ENCODE data around the gene B4GALT7.

Gene B4GALT7

DNA sequence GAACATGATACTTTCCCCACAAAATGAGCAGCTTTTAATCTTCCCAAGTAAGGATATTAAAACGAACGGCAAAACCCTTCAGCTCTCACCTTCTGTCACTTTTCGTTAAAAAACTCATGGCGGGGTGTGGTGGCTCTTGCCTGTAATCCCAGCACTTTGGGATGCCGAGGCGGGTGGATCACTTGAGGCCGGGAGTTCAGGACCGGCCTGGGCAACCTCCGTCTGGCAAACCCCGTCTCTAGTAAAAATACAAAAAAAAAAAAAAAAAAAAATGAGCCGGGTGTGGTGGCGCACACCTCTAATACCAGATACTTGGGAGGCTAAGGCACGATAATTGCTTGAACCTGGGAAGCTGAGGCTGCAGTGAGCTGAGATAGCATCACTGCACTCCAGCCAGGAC, 7.0 kb upstream of the B4GALT7 start:
- H3K4me3 ChIP-seq (ENCODE audit: low read depth, low read length), result peak overlapping the region; percentile 80
- no peak for DNase-seq (ENCODE audit: low read depth)
- TF ChIP-seq, protein P1, sequence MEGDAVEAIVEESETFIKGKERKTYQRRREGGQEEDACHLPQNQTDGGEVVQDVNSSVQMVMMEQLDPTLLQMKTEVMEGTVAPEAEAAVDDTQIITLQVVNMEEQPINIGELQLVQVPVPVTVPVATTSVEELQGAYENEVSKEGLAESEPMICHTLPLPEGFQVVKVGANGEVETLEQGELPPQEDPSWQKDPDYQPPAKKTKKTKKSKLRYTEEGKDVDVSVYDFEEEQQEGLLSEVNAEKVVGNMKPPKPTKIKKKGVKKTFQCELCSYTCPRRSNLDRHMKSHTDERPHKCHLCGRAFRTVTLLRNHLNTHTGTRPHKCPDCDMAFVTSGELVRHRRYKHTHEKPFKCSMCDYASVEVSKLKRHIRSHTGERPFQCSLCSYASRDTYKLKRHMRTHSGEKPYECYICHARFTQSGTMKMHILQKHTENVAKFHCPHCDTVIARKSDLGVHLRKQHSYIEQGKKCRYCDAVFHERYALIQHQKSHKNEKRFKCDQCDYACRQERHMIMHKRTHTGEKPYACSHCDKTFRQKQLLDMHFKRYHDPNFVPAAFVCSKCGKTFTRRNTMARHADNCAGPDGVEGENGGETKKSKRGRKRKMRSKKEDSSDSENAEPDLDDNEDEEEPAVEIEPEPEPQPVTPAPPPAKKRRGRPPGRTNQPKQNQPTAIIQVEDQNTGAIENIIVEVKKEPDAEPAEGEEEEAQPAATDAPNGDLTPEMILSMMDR (IDR thresholded peaks at IDR 0.05; ENCODE audit: insufficient read depth, low read depth, low read length, missing control alignments), result no peak

DNA sequence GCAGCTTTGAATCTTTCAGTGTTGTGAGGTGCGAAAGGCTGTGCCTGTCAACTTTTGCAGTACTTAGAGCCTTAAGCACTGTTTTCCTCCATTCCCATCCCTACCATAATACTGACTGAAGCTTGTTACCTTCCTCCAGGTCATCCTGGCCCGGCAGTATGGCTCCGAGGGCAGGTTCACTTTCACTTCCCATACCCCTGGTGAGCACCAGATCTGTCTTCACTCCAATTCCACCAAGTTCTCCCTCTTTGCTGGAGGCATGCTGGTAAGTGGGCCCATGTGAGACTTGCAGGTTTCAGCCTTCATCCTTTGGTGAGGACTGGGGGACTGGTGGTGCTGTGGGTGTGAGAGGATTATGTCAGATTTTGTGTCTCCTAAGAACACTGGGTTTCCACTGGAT, 6.4 kb upstream of the B4GALT7 start:
- DNase-seq (ENCODE audit: low read depth), result no peak
- H3K4me3 ChIP-seq (ENCODE audit: low read depth, low read length), result no peak overlapping the region
- TF ChIP-seq, protein P1 (IDR thresholded peaks at IDR 0.05; ENCODE audit: insufficient read depth, low read depth, low read length, missing control alignments), result no peak

DNA sequence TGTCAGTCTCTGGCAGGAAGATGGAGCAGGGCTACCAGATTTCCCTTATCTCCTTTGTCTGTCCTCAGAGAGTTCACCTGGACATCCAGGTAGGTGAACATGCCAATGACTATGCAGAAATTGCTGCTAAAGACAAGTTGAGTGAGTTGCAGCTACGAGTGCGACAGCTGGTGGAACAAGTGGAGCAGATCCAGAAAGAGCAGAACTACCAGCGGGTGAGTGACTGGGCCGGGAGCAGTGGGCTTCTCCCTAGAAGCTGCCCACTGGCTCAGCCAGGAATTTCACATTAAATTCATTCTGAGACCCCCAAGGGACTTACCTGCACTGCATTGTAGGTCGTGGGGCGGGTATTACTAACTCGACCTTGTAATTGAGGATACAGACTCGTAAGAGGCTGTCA, 5.9 kb upstream of the B4GALT7 start:
- TF ChIP-seq, protein P1 (IDR thresholded peaks at IDR 0.05; ENCODE audit: insufficient read depth, low read depth, low read length, missing control alignments), result no peak
- no peak overlapping the region for H3K4me3 ChIP-seq (ENCODE audit: low read depth, low read length)
- DNase-seq (ENCODE audit: low read depth), result no peak

DNA sequence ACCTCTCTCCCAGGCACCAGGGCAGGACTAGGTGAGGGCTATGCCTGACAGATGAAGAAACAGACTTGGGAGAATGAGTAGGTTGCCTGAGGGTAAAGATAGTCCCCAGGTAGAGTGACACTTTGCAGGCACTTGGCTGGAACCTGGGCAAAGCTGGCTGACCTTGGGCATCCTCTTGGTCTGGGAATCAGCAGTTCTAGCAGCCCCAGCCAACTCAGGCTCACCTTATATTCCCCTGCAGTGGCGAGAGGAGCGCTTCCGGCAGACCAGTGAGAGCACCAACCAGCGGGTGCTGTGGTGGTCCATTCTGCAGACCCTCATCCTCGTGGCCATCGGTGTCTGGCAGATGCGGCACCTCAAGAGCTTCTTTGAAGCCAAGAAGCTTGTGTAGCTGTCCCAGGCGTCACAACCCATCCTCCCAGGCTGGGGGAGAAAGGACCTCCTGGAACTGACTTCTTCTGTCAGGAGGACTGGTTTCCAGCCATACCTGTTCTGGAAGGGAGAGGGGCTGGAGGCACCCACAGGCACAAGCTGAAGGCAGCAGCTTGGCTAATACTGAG, 4.8 kb upstream of the B4GALT7 start:
- no peak overlapping the region for H3K4me3 ChIP-seq (ENCODE audit: low read depth, low read length)
- TF ChIP-seq, protein P1 (IDR thresholded peaks at IDR 0.05; ENCODE audit: insufficient read depth, low read depth, low read length, missing control alignments), result no peak
- DNase-seq (ENCODE audit: low read depth), result no peak

DNA sequence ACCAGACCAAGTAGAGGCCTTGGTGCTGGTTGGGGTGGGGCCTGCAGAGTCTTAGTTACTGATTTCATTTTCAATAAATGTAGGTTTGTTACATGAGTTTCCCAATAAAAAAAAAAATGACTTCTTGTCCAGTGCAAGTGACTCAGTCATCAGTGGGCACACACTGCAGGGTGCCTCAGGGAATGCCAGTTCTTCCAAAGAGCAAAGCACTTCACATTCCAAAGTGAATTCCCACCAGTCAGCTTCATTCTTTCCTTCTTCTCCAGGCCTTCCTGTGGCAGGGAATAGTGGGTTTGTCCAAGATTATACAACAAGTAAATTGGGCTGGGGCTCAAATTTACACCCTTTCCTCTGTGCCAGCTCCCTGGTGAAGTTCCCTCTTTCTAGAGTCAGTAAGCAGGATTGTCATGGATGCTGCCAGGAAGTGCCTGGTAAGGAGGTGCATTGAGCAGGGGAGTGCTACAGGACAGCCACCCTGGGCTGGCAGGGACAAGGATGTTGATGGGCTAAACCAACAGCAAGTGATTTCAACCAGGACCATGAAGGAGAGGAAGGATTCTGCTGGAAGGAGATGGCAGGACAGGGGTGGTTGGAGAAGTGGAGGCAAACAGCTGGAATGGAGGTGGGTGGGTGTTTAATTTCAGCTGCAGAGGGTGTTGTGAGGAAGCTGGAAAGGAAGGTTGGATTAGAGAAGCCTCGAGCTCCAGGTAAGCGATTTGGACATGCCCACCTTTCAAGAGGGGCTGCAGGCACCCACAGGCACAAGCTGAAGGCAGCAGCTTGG, 3.7 kb upstream of the B4GALT7 start:
- H3K4me3 ChIP-seq (ENCODE audit: low read depth, low read length), result no peak overlapping the region
- TF ChIP-seq, protein P1 (IDR thresholded peaks at IDR 0.05; ENCODE audit: insufficient read depth, low read depth, low read length, missing control alignments), result no peak
- no peak for DNase-seq (ENCODE audit: low read depth)

DNA sequence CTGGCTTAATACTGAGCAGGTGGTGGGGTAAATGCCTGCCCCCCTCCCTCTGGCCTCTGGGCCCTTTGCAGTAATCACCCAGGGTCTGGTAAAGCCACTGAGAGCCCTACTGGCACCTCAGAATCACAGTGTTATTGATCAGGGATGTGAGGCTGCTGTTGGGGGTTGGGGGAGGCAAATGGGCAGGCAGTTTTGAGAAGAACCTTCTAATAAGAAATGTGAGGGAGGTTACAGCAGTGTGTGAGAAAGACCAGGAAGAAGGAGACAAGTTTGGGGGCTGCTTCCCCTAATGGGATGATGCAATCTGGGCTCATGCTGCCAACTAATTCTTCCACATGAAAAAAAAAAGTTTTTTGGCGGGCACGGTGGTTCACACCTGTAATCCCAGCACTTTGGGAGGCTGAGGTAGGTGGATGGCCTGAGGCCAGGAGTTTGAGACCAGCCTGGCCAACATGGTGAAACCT, 3.1 kb upstream of the B4GALT7 start:
- no peak overlapping the region for H3K4me3 ChIP-seq (ENCODE audit: low read depth, low read length)
- TF ChIP-seq, protein P1 (IDR thresholded peaks at IDR 0.05; ENCODE audit: insufficient read depth, low read depth, low read length, missing control alignments), result no peak
- DNase-seq (ENCODE audit: low read depth), result no peak

Data from GM12865 (cell line).